Right ventricle myocardium inferior (tissue), 1 donor: ENCODE data around the gene PSTPIP1. TPM values are rescaled to one million over a fixed set of nuclear protein-coding genes. Genes with fewer than 3 reads are reported as not detected.

Source experiments
- ATAC-seq: fragments of 200-7000 bp; cut with Tn5 transposase; one replicate; pipeline ENCODE4 v1.9.1; 2020; ENCODE audit warnings: mild to moderate bottlenecking, moderate library complexity
- DNase-seq: peaks from one replicate; pipeline ENCODE4 v3.0.0; 2021; ENCODE audit errors: missing footprints
- intact Hi-C: fragments of 100-400 bp; cut with DNase I; formaldehyde crosslinking; loops from one replicate; pipeline ENCODE4 v1.11.0; 2022
- total RNA-seq: library from RNA; stranded (reverse); fragmentation: NEBNext Ultra II Directional; extraction: Animal tissue kit (Norgen Biotek cat#: 25700); gene quantifications from one replicate; pipeline ENCODE4 v1.2.1, GENCODE V29; 2021
- donor health status: DM: no; HTN: yes; CAD: no; lungs with severe emphysema.

The PSTPIP1 gene
- total RNA-seq, 1 donor from 2014 or later, result 4.5 TPM

DNA sequence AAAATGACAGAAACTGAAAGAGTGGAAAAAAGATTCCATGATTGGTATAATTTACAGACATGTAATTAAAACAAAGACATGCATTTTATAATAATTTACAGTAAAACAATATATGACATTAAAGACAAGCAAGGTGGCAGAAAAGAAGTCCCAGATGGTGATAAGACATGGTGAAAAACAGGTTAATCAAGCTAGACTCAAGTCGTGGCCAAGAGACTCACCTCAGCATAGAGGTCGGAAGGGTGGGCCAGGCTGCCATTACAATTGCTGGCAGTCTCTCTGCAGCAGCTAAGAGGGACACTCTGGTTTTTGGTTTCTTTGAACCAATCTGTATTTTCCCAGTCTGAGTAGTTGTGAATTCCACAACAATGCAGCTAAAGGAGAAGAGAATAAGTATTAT is 57.6 kb downstream of the PSTPIP1 start:
- intact Hi-C loops, result no loop called here
- ATAC-seq (no peak), DNase-seq (no peak)

DNA sequence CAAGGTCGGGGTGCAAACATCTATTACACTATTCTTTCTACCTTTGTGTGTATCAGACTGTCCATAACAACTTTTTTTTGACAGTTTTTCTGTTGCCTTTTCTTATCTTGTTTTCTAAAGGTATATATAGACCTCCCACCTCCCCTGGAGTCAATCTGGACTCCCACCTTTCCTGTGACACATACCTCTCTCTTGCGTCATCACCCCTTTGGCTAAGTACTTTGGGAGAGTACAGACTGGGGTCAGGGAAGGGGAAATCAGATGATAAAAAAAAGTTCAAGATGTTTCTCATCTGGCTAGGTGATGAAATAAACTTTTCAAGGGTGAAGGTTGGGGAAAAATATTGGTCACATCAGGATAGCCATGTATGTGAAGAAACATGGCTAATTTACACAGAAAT is 58.8 kb downstream of the PSTPIP1 start:
- ATAC-seq (no peak), DNase-seq (no peak)
- intact Hi-C loops, result no loop called here

DNA sequence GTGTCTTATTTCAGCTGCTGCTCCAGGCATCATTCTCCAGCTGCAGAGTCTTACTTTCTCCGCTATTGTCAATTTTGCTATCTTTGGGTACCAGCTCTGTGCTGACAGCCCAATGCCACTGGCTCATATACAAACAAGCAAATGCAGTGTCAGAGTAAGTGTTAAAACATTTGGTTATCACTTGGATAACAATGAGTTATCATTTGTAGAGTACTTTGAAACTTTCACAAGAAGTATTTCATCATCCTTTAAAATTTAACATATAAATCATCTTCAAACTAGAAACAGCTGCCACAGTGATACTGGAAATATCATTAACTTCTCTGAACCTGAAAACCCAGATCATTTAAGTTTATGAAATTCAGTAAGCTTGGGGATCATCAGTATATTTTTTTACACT is 62.1 kb downstream of the PSTPIP1 start:
- no peak for ATAC-seq

DNA sequence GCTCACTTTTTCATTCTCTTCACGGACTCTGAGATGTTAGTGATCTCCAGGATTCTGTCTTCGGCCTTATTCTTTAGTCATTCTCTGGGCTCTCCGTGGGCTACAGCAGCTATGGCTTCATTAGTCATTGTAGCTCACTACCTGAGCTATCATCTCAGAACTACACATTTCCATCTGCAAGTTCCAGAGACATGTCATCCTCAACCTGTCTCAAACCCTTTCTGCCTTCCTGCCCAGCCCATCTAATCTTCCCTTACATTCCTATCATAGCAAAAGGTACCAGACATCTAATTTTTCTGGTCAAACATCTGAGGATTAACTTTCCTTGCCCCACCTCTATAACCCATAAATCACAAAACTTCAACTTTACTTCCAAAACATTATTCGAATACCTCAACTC is 62.8 kb downstream of the PSTPIP1 start:
- intact Hi-C loops, result no loop called here
- ATAC-seq, result no peak
- DNase-seq, result no peak

More for the DNA sequence above, 62.1 kb downstream of the PSTPIP1 start:
- no peak for DNase-seq
- intact Hi-C loops, result no loop called here

DNA sequence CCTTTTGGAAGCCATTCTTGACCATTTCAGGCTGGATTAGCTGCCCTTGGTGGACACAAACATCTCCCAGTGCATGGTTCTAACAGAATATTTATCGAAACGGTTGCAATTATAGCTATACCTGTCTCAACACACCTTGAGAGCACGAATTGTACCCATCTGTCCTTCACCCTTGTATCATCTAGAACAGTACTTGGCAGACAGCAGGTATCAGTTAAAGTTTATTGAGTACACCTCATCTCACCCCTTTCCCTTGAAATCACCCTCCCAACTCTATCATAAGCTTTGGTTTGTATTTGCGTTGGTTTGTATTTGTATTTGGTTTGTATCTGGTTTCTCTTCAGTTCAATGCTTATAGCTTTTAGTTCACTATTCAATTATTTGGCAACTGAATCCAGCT is 63.5 kb downstream of the PSTPIP1 start:
- intact Hi-C loops, result no loop called here
- ATAC-seq (no peak), DNase-seq (no peak)

DNA sequence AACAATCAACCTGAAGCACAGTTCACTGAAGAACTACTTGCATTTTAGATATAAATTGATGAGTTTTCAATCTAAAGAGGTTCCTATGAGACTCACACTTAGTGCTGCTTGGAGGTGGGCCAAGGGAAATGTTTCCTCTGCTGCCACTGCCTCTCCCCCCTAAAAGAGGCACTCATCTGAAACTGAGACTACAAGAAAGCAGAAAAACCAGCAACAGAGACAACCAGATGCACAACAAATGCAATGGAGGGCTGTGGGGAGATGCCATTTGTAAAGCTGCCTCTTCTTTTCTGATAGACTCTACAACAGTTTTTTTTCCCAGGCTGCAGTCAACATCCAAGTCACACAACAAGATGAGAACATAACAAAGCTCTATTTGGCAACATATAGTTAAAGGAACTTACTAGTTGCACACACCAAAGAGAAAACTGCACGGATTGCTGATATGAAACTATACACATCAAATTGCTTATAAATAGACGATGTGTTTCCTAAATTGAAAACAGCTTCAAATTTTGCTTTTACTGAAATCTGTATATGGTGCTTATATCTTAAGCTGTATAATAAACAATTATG is 64.9 kb downstream of the PSTPIP1 start:
- intact Hi-C loops, result no loop called here
- ATAC-seq (no peak), DNase-seq (no peak)

DNA sequence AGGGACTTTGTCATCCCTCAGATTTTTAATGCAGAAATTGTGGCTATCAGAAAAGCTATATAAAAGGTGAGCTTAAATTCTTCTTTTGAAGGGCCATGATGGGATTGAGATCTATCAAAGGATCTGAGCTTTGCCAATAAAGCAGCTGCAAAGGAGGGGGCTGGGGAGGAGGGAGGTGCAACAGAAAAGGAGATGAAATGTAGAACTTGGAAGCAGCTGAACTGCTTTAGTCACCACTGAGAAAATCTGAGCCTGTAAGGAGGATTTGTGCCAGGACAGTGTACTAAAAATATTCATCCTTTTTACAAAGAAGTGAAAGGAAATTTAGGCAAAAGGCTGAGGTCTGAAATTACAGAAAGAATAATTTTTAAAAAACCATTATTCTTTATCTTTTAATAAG is 65.6 kb downstream of the PSTPIP1 start:
- intact Hi-C loops, result no loop called here
- no peak for DNase-seq
- ATAC-seq, result peak; percentile 87

DNA sequence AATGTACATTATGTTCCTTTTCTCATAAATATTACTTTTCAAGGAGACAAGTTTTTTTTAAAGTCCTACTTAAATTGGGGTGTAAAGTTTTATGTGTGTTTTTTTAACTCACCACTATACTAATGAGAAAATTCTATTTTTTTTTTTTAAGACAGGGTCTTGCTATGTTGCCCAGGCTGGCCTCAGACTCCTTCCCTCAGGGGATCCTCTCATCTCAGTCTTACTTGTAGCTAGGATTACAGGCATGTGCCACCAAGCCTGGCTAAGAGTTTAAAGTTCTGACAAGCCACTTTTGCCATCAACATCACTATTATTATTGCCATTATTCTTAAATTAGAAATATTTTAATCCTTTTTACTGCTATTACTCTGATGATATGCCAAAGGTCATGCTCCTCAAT is 68.3 kb downstream of the PSTPIP1 start:
- ATAC-seq, result no peak
- intact Hi-C loops, result no loop called here
- no peak for DNase-seq

DNA sequence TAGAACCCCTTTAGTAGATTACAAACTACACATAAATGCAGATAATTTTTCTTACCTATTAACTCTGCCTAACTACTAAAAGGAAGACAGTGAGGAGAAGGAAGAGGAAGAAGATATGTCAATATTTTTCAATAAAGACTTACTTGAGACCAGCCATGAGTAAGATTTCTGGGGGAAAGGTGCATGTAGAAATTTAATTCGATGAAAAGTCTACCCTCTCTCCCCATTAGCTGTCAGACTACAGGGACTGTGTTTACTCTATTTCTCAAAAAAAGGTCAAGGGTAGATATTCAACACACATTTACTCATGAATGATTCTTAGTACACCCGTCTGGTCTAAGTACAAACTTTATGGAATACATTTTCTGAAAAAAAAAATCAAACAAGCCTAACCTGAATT is 69.1 kb downstream of the PSTPIP1 start:
- intact Hi-C loops, result no loop called here
- DNase-seq (no peak), ATAC-seq (no peak)

DNA sequence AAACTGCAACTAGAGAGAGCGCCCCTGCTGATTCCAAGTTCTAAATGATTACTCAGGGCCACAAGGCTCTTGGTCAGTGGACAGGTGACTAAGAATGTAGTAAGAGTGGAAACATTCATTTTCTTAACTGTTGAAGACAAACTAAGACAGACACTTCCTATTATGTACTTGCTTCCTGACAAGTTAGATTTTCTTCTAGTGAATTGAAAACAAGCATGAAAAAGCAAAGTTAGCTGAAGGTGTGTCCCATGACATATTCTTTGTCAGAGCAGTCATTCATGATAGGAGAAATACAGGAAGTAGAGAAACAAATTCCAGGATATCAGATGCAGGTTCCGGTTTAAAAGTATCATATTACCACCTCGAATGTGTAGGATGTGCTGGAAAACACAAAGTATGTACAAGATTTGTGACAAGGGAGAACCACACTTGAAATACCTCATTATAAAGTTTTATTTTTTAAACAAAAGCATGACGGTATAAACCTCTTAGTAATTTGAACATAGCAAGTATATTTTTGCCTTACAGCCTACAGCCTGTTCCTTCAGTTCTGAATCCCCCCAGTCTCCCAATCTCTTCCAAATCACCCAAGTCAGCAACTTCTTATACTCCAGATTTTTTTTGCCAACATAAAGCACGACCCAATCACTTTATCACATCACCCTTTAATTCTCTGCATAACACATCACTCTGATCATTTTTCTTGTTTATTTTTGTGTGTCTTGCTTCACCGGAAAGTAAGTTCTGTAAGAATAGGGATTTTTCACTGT is 69.8 kb downstream of the PSTPIP1 start:
- DNase-seq (no peak), ATAC-seq (no peak)
- intact Hi-C loops, result no loop called here

DNA sequence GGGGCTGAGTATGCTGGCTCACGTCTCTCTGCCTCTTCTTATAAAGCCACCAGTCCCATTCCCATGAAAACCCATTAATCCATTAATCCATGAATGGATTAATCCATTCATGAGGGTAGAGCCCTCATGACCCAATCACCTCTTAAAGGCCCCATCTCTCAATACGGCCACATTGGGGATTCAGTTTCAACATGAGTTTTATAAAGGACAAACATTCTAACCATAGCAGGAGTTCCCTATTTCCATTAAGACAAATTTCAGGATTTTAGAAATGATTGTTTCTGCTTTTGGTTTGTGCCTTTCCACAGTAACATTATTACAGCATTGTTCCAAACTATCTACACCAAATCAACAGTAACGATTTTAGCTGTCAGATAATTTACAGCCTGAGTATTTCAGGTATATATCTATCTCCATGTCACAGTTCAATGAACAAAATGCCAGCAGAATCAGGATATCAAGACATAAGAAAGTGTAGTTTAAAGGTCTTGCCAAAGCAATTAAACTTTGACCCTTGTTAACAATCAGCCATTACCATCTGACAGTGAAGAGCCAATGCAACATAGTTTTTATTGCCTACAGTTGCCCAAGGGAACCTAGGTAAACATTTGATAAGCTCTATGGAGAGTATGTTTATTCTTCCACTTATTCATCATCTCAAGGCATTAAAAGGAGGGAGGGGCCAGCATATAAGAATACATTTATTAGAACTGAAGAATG is 72.2 kb downstream of the PSTPIP1 start:
- DNase-seq (no peak), ATAC-seq (no peak)
- intact Hi-C loops, result no loop called here

DNA sequence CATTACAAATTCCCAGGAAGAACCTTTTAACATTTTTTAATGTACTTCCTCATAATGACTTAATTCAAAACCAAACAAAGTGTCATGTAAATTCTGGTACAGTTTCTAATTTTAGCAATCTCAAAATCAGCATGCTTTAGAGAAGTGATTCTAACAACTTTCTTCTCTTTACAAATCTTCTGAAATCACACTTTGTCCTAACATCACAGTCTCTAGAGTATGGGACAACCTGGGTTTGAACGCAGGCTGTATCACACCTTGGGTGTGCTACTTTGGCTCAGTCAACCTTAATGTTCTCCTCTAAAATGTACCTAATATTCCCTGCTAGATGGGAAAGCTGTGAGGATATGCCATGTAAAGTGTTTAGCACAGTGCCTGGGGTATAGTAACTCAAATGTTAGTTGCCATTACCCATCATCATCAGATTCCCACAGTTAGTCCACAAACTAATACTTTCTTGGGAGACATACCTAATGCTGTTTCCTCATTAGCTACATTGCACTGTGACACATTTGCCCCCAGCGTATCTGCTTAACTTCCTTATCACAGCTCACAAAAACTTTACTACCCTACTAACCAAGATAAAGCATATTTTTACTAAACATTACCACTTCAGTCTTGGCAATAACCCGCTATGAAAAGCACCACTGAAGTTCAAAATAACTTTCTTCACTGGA is 72.9 kb downstream of the PSTPIP1 start:
- intact Hi-C loops, result no loop called here
- no peak for ATAC-seq
- no peak for DNase-seq

DNA sequence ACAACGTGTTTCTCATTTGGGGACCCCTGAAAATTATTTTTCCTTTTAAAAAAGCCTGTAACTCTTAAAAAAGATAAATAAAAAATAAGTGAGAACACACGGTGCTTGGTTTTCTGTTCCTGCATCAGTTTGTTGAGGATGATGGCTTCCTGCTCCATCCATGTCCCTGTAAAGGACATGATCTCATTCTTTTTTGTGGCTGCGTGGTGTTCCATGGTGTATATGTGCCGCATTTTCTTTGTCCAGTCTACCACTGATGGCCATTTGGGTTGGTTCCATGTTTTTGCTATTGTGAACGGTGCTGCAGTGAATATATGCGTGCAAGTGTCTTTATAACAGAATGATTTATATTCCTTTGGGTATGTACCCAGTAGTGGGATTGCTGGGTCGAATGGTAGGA is 73.7 kb downstream of the PSTPIP1 start:
- intact Hi-C loops, result no loop called here
- ATAC-seq, result no peak
- no peak for DNase-seq

DNA sequence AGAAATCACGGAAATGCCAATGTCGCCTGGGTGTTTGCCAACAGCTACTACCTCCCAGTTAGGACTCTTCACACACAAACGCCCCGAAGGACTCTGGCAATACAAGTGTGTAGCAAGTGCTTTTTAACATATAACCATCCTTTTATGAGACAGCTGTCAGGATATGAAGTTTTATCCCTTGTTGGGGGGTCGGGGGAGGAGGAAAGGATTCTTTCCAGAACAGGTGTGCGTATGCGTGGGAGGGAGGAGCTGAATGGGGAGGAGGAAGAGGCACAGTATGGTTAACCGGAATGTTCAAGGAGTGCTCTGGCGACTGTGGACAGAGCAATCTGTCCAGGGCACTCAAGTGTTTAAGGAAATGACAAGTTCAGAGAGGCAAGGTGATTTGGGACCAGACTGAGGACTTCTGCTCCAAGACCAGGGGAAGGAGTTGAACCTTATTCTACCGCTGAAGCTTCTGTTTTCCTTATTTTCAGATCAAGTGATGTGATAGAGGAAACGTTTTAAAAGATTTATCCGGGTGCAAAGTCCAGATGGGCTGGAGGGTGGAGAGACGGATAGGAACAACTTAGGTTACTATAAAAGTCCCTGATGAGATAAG is 74.7 kb downstream of the PSTPIP1 start:
- ATAC-seq, result no peak
- intact Hi-C loops, result loop anchor here (5.0 kb wide), 1 partner anchor 38 kb away; no protein-coding TSS in a partner anchor
- no peak for DNase-seq

DNA sequence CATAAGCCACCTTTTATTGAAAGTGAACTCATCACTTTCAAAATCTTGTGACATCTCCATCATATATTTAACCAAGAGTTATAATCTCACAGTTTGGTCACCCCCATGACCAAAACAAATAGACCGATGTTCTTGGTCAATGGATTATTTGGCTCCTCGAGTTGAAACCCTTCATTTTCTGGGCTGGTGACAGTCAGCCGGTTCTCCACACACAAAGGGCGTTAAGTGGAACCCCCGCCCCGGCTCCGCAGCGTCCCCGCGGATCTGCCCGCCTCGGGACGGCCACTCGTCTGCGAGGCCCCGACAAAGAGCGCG is 75.2 kb downstream of the PSTPIP1 start:
- intact Hi-C loops, result loop anchor here (5.0 kb wide), 1 partner anchor 37 kb away; no protein-coding TSS in a partner anchor
- DNase-seq, result no peak
- no peak for ATAC-seq

DNA sequence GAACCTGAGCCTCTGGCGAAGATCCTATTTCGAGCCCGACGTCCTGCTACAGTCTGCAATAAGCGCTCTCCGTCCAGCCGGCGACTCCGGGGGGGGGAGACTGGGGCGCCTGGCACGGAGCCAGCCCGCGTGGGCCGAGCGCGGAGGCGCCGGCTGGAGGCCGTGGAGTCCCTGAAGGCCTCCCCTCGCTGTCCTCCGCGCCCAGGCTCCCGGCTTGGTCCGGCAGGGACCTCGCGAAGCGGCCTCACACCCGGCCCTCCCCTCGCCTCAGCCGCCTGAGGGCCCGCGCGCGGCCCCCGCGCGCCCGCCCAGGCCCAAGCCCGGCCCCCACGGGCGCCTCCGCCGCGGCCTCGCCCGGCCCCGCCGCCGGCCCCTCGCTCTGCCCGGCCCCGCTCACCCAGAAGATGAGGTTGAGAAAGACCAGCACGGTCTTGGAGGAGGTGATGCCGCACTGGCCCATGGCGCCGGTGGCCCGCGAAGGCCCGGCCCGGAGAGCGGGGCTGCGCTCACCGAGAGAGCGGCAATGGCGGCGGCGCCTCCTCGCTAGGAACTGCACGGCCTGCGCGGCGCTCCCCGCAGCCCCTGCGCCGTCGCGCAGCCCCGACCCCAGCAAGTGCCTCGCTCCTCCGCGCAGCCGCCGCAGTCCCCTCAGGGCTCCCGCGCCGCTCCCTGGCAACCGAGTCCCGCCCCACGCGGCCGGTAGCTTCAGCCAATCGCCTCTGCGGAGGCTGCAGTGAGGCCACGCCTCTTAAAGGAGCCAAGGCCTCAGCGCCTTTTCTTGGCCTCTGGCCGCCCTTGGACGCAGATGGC is 75.8 kb downstream of the PSTPIP1 start, which contains the start of gene TSPAN3:
Gene TSPAN3 (minus strand): TSS at position 615 of the 810 bp plus-strand sequence. CDS start 155 bp downstream, at position 460.
- peak; percentile 98 for ATAC-seq
- DNase-seq, result peak; percentile 96
- intact Hi-C loops, result loop anchor here (5.0 kb wide), 1 partner anchor 37 kb away; no protein-coding TSS in a partner anchor

DNA sequence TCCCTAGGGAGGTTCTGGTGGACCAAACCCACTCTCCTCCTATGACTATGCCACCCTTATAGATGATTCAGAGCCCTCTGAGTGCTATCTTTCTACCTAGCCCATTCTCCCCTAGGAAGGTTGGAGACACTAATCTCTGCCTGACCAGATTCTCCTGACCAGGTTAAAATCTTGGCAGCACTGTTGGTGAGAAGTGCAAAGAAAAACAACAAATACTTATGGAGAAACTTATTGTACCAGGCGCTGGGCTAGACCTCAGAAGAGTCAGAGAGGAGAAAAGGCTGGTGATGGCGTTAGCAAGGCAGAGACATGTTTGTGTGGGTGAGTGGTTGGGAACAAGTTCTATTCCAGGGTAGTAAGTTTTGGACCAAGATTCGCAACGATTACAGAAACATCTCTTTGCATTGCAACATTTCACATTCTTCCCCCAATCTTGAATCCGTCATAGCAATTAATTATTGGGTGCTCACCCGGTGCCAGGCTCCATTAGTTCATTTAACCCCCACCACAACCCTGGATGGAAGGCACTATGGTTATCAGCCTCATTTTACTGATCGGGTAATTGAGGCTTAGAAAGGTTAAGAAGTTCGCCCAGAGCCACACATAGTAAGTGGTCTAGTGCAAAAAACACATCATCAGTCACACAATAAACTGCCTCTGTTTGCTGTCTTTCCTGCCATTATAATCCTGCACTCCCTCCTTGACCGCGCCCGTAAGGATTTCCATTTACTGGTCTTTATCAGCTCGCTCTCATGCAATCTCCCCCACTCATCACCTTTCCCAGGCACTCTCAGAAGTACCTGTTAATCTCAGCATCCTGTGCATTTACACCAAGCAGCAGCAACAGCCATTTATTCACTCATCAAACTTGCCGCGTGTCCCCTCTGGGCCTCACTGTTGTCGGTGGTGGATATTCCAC is 76.6 kb downstream of the PSTPIP1 start:
- no peak for ATAC-seq

More for the DNA sequence above, 76.6 kb downstream of the PSTPIP1 start:
- intact Hi-C loops, result loop anchor here (5.0 kb wide), 1 partner anchor 36 kb away; no protein-coding TSS in a partner anchor
- no peak for DNase-seq
